Measurements from ENCODE around the gene EFNA1. TPM values are rescaled to one million over a fixed set of nuclear protein-coding genes. Genes with fewer than 3 reads are reported as not detected.

Gene EFNA1
- total and polyA plus RNA-seq, 2 of the 13 experiments (the other 11 are each of a cell fraction or from before 2014, with no cell fraction given) = 81.8 to 874 TPM

GRCh38 chr1:155124503-155125463 lies 2.9 kb upstream of the EFNA1 start (continued):
- TF ChIP-seq ZBTB42 (CRISPR knock-in tag; IDR thresholded peaks at IDR 0.05) (no peak), ZNF652 (CRISPR knock-in tag; IDR thresholded peaks at IDR 0.05; ENCODE audit: borderline replicate concordance, low read depth) (no peak), ZFP1 (CRISPR knock-in tag; IDR thresholded peaks at IDR 0.05) (no peak), HIVEP1 (CRISPR knock-in tag; IDR thresholded peaks at IDR 0.05) (peak; percentile 68; the same call in 1 of the 2 replicates), EP300 (IDR thresholded peaks at IDR 0.05; ENCODE audit: low read depth in 2 of 2, low read length in 2 of 2) (peak in 1 of 2 experiments; percentile 42; a peak in 1 of 4 replicates), EP300 (CRISPR knock-in tag; IDR thresholded peaks at IDR 0.05; ENCODE audit: borderline replicate concordance) (no peak), ZNF558 (CRISPR knock-in tag; IDR thresholded peaks at IDR 0.05; ENCODE audit: borderline replicate concordance) (no peak), ZNF878 (CRISPR knock-in tag; IDR thresholded peaks at IDR 0.05) (no peak), HNF4A (CRISPR knock-in tag; IDR thresholded peaks at IDR 0.05) (0 out of 2 replicates have a peak, but pooled peaks have one; percentile 17), PITX1 (CRISPR knock-in tag; IDR thresholded peaks at IDR 0.05) (0 out of 2 replicates have a peak, but pooled peaks have one; percentile 31), HHEX (CRISPR knock-in tag; IDR thresholded peaks at IDR 0.05) (no peak), TMF1 (CRISPR knock-in tag; IDR thresholded peaks at IDR 0.05; ENCODE audit: low read depth) (no peak), HNRNPL (IDR thresholded peaks at IDR 0.05; ENCODE audit: low read depth, low read length) (peak; percentile 35; the same call in 1 of the 2 replicates), GLI4 (CRISPR knock-in tag; IDR thresholded peaks at IDR 0.05; ENCODE audit: borderline replicate concordance) (no peak), ZFP41 (CRISPR knock-in tag; IDR thresholded peaks at IDR 0.05; ENCODE audit: borderline replicate concordance) (no peak), SALL1 (CRISPR knock-in tag; IDR thresholded peaks at IDR 0.05) (peak; percentile 55), ZNF501 (CRISPR knock-in tag; IDR thresholded peaks at IDR 0.05) (no peak)
- TF ChIP-seq, protein P1, sequence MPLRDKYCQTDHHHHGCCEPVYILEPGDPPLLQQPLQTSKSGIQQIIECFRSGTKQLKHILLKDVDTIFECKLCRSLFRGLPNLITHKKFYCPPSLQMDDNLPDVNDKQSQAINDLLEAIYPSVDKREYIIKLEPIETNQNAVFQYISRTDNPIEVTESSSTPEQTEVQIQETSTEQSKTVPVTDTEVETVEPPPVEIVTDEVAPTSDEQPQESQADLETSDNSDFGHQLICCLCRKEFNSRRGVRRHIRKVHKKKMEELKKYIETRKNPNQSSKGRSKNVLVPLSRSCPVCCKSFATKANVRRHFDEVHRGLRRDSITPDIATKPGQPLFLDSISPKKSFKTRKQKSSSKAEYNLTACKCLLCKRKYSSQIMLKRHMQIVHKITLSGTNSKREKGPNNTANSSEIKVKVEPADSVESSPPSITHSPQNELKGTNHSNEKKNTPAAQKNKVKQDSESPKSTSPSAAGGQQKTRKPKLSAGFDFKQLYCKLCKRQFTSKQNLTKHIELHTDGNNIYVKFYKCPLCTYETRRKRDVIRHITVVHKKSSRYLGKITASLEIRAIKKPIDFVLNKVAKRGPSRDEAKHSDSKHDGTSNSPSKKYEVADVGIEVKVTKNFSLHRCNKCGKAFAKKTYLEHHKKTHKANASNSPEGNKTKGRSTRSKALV (CRISPR knock-in tag; IDR thresholded peaks at IDR 0.05) = 0 out of 2 replicates have a peak, but pooled peaks have one; percentile 16
- TF ChIP-seq, protein P2, sequence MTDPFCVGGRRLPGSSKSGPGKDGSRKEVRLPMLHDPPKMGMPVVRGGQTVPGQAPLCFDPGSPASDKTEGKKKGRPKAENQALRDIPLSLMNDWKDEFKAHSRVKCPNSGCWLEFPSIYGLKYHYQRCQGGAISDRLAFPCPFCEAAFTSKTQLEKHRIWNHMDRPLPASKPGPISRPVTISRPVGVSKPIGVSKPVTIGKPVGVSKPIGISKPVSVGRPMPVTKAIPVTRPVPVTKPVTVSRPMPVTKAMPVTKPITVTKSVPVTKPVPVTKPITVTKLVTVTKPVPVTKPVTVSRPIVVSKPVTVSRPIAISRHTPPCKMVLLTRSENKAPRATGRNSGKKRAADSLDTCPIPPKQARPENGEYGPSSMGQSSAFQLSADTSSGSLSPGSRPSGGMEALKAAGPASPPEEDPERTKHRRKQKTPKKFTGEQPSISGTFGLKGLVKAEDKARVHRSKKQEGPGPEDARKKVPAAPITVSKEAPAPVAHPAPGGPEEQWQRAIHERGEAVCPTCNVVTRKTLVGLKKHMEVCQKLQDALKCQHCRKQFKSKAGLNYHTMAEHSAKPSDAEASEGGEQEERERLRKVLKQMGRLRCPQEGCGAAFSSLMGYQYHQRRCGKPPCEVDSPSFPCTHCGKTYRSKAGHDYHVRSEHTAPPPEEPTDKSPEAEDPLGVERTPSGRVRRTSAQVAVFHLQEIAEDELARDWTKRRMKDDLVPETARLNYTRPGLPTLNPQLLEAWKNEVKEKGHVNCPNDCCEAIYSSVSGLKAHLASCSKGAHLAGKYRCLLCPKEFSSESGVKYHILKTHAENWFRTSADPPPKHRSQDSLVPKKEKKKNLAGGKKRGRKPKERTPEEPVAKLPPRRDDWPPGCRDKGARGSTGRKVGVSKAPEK (CRISPR knock-in tag; IDR thresholded peaks at IDR 0.05; ENCODE audit: borderline replicate concordance) = peak; percentile 50; the same call in 1 of the 2 replicates
- TF ChIP-seq, protein P3, sequence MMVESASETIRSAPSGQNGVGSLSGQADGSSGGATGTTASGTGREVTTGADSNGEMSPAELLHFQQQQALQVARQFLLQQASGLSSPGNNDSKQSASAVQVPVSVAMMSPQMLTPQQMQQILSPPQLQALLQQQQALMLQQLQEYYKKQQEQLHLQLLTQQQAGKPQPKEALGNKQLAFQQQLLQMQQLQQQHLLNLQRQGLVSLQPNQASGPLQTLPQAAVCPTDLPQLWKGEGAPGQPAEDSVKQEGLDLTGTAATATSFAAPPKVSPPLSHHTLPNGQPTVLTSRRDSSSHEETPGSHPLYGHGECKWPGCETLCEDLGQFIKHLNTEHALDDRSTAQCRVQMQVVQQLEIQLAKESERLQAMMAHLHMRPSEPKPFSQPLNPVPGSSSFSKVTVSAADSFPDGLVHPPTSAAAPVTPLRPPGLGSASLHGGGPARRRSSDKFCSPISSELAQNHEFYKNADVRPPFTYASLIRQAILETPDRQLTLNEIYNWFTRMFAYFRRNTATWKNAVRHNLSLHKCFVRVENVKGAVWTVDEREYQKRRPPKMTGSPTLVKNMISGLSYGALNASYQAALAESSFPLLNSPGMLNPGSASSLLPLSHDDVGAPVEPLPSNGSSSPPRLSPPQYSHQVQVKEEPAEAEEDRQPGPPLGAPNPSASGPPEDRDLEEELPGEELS (CRISPR knock-in tag; IDR thresholded peaks at IDR 0.05) = no peak
- TF ChIP-seq, protein P4, sequence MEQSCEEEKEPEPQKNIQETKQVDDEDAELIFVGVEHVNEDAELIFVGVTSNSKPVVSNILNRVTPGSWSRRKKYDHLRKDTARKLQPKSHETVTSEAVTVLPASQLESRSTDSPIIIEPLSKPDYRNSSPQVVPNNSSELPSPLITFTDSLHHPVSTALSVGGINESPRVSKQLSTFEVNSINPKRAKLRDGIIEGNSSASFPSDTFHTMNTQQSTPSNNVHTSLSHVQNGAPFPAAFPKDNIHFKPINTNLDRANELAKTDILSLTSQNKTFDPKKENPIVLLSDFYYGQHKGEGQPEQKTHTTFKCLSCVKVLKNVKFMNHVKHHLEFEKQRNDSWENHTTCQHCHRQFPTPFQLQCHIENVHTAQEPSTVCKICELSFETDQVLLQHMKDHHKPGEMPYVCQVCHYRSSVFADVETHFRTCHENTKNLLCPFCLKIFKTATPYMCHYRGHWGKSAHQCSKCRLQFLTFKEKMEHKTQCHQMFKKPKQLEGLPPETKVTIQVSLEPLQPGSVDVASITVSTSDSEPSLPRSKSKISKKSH (CRISPR knock-in tag; IDR thresholded peaks at IDR 0.05; ENCODE audit: borderline replicate concordance) = 0 out of 2 replicates have a peak, but pooled peaks have one; percentile 53

Data from HepG2 (cell line).